Left ventricle myocardium inferior (tissue), 1 donor: ENCODE measurements around the gene MBD2. TPM values are rescaled to one million over a fixed set of nuclear protein-coding genes. Genes with fewer than 3 reads are reported as not detected.

Experiments used
- DNase-seq: peaks from one replicate; pipeline ENCODE4 v3.0.0-alpha.2; 2020
- H3K27ac ChIP-seq: fragments of 200-600 bp; replicated peaks from 2 replicates; pipeline ENCODE4 v1.8.0; 2021
- H3K27me3 ChIP-seq: fragments of 200-600 bp; 2 replicates; pipeline ENCODE4 v1.8.0; 2021; ENCODE audit warnings: low read depth
- H3K36me3 ChIP-seq: fragments of 200-600 bp; 2 replicates; pipeline ENCODE4 v1.8.0; 2021
- H3K4me1 ChIP-seq: fragments of 200-600 bp; 2 replicates; pipeline ENCODE4 v1.8.0; 2021
- H3K4me3 ChIP-seq: fragments of 200-600 bp; 2 replicates; pipeline ENCODE4 v1.8.0; 2021; ENCODE audit warnings: mild to moderate bottlenecking, moderate library complexity
- H3K9me3 ChIP-seq: fragments of 200-600 bp; replicated peaks from 2 replicates; pipeline ENCODE4 v1.8.0; 2021
- intact Hi-C: fragments of 100-400 bp; cut with micrococcal nuclease; formaldehyde crosslinking; loops from one replicate; pipeline ENCODE4 v1.11.0; 2022
- total RNA-seq: library from RNA; stranded (reverse); fragmentation: NEBNext Ultra II Directional; extraction: Animal tissue kit (Norgen Biotek cat#: 25700); gene quantifications from one replicate; pipeline ENCODE4 v1.2.1, GENCODE V29; 2021
- TF ChIP-seq, protein P1 (sequence below): fragments of 200-600 bp; IDR thresholded peaks from 2 replicates; pipeline ENCODE4 v1.8.0; 2021; ENCODE audit warnings: antibody characterized with exemption, mild to moderate bottlenecking, borderline replicate concordance
- donor health status: DM: no; HTN: yes; CAD: no; lungs with severe emphysema.

The MBD2 gene
- total RNA-seq, 1 donor from 2014 or later = 43.7 TPM

DNA sequence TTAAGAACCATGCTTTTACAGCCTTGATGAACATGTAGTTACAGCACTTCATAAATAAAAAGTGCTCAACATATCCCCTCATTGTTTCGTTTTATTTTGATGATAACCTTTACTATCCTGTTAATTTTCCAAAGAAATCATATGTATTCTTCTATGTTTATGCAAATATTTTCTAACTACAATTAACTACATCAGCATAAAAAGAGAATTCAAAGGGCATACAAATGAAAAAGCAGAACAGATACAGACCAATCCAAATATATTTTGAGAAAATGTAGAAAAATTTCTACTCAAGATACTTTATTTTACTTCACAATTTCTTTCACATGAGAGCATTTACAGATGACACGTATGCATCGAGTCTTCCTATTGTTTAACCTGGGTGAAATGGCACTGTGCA lies 69.1 kb downstream of the MBD2 start:
- Histone ChIP-seq H3K4me3 (no peak overlapping the region), H3K4me1 (peaks cover 2% of the 10 kb centered on the region), H3K27me3 (no peaks in the 10 kb centered on the region), H3K36me3 (peaks cover 83% of the 10 kb centered on the region), H3K9me3 (no peaks in the 10 kb centered on the region), H3K27ac (no peak overlapping the region)
- intact Hi-C loops = no loop called here
- no peak for DNase-seq
- TF ChIP-seq, protein P1, sequence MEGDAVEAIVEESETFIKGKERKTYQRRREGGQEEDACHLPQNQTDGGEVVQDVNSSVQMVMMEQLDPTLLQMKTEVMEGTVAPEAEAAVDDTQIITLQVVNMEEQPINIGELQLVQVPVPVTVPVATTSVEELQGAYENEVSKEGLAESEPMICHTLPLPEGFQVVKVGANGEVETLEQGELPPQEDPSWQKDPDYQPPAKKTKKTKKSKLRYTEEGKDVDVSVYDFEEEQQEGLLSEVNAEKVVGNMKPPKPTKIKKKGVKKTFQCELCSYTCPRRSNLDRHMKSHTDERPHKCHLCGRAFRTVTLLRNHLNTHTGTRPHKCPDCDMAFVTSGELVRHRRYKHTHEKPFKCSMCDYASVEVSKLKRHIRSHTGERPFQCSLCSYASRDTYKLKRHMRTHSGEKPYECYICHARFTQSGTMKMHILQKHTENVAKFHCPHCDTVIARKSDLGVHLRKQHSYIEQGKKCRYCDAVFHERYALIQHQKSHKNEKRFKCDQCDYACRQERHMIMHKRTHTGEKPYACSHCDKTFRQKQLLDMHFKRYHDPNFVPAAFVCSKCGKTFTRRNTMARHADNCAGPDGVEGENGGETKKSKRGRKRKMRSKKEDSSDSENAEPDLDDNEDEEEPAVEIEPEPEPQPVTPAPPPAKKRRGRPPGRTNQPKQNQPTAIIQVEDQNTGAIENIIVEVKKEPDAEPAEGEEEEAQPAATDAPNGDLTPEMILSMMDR = no peak

DNA sequence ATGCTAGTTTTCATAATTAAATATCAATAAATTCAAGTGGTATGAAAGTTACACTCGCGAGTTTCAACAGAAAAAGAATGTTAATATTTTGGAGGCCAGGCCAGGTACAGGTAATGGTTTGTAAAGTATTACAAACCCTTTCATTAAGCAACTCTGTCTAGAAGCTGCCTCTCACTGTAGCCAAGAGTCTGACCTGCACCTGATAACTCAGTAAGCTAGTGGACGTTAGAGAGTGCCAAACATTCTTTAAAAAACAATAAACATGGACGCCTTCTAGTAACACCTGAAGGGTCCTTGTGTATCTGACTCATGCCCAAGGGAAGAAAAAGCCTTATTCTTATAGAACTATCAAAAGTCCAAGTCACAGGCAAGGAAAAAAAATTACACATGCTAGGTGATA lies 70.2 kb downstream of the MBD2 start:
- Histone ChIP-seq H3K27me3 (no peaks in the 10 kb centered on the region), H3K9me3 (no peaks in the 10 kb centered on the region), H3K36me3 (peaks cover 71% of the 10 kb centered on the region), H3K27ac (no peak overlapping the region), H3K4me1 (peaks cover 2% of the 10 kb centered on the region), H3K4me3 (no peak overlapping the region)
- DNase-seq = no peak
- intact Hi-C loops = no loop called here
- TF ChIP-seq, protein P1 = no peak

GRCh38 chr18:54151376-54151775 lies 73.1 kb downstream of the MBD2 start:
- Histone ChIP-seq H3K4me1 (no peaks in the 10 kb centered on the region), H3K36me3 (peaks cover 44% of the 10 kb centered on the region), H3K4me3 (no peak overlapping the region), H3K27ac (no peak overlapping the region), H3K27me3 (no peaks in the 10 kb centered on the region), H3K9me3 (no peaks in the 10 kb centered on the region)
- intact Hi-C loops = no loop called here
- TF ChIP-seq, protein P1 = no peak
- no peak for DNase-seq

GRCh38 chr18:54150226-54150625 lies 74.2 kb downstream of the MBD2 start:
- no peak overlapping the region for H3K27ac ChIP-seq
- H3K36me3 ChIP-seq = peaks cover 32% of the 10 kb centered on the region
- H3K4me3 ChIP-seq = no peak overlapping the region
- no peaks in the 10 kb centered on the region for H3K9me3 ChIP-seq
- no peaks in the 10 kb centered on the region for H3K4me1 ChIP-seq
- DNase-seq = no peak
- intact Hi-C loops = no loop called here
- TF ChIP-seq, protein P1 = no peak
- no peaks in the 10 kb centered on the region for H3K27me3 ChIP-seq

- Histone ChIP-seq H3K27ac (no peak overlapping the region), H3K36me3 (peaks cover 22% of the 10 kb centered on the region), H3K9me3 (no peaks in the 10 kb centered on the region), H3K27me3 (no peaks in the 10 kb centered on the region), H3K4me1 (no peaks in the 10 kb centered on the region), H3K4me3 (no peak overlapping the region)
- intact Hi-C loops = no loop called here
- TF ChIP-seq, protein P1 = no peak
- DNase-seq = no peak
Measured at GRCh38 chr18:54149078-54149697, 75.3 kb downstream of the MBD2 start.

- no peak for DNase-seq
- Histone ChIP-seq H3K27ac (no peak overlapping the region), H3K27me3 (no peaks in the 10 kb centered on the region)
Measured at GRCh38 chr18:54148678-54149077, 75.8 kb downstream of the MBD2 start.

More at GRCh38 chr18:54148678-54149077, 75.8 kb downstream of the MBD2 start:
- intact Hi-C loops = no loop called here
- Histone ChIP-seq H3K4me1 (no peaks in the 10 kb centered on the region), H3K36me3 (peaks cover 17% of the 10 kb centered on the region), H3K9me3 (peaks cover 5% of the 10 kb centered on the region), H3K4me3 (no peak overlapping the region)
- TF ChIP-seq, protein P1 = no peak
